GM10266 (cell line): ENCODE results near the gene SPINK2.

Experiments
- DNase-seq: peaks from one replicate; pipeline ENCODE4 v3.0.0; 2012; ENCODE audit errors: extremely low spot score
- TF ChIP-seq, protein P1 (sequence below): IDR thresholded peaks from 2 replicates; pipeline ENCODE4 v1.5.1; 2012; ENCODE audit warnings: mild to moderate bottlenecking, low read depth; ENCODE audit not compliant: control insufficient read depth, insufficient read depth; ENCODE audit errors: missing control alignments

The SPINK2 gene, protein sequence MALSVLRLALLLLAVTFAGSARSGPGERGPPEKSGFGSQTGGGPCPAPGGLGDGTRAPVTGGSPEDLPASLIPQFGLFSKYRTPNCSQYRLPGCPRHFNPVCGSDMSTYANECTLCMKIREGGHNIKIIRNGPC

DNA sequence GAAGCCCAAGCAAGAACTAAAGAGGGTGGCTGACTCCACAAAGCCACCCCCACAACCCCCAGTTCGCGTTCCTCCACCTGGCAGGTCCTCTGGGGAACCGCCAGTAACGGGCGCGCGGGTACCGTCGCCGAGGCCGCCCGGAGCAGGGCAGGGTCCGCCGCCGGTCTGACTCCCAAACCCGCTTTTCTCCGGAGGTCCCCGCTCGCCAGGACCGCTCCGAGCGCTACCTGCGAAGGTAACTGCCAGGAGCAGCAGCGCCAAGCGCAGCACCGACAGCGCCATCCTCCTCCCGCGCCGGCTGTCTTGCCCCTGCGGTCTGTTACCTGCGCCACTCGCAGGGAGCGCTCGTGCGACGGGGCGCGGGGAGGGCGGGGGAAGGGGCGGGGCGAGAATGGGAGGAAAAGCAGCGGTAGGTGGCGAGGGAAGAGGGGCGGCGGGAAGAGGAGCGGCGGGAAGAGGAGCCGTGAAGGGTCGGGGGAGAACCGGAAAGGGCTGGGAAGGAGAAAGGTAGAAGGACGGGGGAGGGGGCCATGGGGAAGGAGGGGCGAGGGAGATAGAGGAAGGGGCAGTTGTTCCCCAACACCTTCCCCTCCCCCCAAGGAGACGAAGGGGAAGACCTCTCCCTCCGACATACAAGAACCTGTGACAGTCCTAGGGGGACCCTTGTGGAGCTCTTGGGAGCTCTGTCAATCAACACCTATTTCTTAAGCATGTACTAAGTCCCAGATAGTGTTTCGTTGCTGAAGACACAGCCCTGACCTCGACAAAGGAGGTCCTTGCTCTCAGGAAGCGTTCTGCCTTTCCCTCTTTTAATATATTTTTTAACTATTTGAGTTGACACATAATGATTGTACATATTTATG, at the start of gene SPINK2:
Gene SPINK2 (minus strand): TSS at position 321 of the 863 bp plus-strand sequence. CDS start 39 bp downstream, at position 282.
- TF ChIP-seq, protein P1, sequence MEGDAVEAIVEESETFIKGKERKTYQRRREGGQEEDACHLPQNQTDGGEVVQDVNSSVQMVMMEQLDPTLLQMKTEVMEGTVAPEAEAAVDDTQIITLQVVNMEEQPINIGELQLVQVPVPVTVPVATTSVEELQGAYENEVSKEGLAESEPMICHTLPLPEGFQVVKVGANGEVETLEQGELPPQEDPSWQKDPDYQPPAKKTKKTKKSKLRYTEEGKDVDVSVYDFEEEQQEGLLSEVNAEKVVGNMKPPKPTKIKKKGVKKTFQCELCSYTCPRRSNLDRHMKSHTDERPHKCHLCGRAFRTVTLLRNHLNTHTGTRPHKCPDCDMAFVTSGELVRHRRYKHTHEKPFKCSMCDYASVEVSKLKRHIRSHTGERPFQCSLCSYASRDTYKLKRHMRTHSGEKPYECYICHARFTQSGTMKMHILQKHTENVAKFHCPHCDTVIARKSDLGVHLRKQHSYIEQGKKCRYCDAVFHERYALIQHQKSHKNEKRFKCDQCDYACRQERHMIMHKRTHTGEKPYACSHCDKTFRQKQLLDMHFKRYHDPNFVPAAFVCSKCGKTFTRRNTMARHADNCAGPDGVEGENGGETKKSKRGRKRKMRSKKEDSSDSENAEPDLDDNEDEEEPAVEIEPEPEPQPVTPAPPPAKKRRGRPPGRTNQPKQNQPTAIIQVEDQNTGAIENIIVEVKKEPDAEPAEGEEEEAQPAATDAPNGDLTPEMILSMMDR, result peak; percentile 25
- no peak for DNase-seq

DNA sequence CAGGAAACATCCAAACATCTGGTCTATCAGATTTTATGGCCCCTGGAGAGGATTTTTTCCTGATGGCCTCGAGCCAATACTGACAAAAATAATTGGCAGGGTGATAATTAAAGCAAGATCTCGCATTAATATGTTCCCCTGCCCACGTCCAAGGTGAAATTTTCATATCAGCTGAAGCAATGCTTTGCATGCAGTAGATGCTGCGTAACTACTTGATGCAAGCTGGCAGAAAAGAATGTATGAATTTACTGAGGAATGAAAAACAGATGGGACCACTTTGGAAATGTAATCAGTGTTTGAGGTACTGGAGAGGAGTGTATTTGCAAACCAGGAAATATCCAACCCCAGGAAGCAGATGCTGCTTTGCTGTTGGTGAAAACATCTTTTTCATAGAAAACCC, 49.4 kb upstream of the SPINK2 start:
- TF ChIP-seq, protein P1, result no peak
- no peak for DNase-seq

DNA sequence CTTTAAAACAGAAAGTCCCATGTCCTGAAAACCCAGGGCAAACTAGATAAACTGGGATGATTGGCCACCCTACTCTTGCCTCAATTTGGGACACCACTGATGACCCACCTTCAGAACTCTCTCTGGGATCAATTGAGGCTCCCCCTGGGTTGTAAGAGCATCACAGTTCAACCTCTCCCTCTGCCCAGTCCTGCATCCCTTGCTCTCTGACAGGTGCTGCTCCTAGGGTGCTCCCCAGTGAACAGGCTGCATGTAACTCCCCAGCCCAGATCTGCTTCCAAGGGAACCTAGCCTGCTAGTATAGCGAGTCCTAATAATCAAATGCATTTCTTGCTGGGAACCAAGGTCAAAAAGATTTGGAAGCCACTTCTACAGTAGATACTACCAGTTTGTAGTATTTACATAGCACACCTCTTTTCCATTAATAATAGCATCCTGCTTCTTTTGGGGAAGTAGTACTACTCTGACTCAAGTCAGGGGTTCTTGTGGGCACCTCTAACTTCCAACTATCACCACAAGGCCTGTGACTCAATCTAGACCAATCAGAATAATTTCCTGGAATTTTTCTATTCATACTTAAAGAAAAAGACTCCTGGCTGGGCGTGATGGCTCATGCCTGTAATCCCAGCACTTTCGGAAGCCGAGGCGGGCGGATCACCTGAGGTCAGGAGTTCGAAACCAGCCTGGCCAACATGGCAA, 42.1 kb upstream of the SPINK2 start:
- no peak for DNase-seq

DNA sequence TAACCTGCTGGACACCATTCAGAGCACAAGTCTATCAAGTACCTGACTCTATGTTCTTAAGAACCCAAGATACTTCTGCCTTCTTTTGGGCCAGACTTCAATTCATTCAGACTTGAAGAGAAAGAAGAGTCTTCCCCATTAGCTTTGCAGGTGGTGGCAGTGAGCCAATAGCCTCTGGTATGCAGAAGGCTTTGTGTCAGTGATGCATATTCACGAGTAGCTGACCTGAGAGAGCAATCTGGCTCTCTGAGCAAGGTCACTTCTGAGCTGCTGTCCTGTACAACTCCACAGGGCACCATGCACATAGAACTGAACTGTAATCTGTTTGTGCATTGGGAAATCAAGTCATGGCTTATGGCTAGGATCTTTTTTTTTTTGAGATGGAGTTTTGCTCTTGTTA, 39.9 kb upstream of the SPINK2 start:
- TF ChIP-seq, protein P1, result no peak
- no peak for DNase-seq

More for the DNA sequence above, 42.1 kb upstream of the SPINK2 start:
- TF ChIP-seq, protein P1, result no peak

DNA sequence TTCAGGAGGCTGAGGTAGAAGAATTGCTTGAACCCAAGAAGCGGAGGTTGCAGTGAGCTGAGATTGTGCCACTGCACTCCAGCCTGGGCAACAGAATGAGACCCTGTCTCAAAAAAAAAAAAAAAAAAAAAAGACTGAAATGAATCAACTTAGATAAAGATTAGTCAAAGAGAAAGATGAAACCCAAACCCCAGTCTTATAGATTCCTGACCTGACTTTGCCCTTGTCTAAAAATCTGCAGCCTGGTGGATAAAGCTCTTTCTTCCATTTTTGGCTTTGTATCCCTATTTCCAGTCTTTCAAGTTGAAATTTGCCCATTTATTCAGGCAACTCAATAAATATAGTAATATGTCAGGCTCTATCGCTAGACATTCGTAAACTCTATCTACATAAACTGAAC, 39.3 kb upstream of the SPINK2 start:
- TF ChIP-seq, protein P1, result no peak
- DNase-seq, result no peak

DNA sequence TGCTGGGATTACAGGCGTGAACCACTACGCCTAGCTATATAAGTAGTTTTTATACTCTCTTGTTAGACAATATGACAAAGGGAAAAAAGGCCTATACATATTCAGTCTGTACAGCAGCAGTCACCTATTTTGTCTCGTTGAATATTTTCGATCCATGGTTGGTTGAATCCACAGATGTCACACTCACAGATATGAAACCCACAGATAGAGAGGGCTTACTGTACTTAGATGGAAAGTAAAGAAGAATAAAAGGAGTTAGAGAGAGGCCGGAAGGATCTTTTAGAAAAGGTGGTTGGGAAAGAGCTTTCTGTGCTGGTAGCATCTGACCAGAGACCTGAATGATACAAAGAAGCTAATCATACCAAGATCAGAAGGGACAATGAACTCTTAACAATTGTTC, 38.3 kb upstream of the SPINK2 start:
- TF ChIP-seq, protein P1, result no peak
- no peak for DNase-seq
